ENCODE data around the gene WDR45. TPM values are rescaled to one million over a fixed set of nuclear protein-coding genes. Genes with fewer than 3 reads are reported as not detected.

WDR45 gene
- total and polyA plus RNA-seq, 2 of the 4 experiments (the other 2 are of a cell fraction) = 40.7 to 67.4 TPM

- in situ Hi-C loops (cut with MboI; ENCODE audit: low sequenced_read_pairs) = loop anchor here (25.0 kb wide), 1 partner anchor 110 kb away; the partner anchor contains the start of genes KCND1 and OTUD5
- no peak overlapping the region; the same call in 1 of the 2 replicates for H4K91ac ChIP-seq (ENCODE audit: insufficient read depth, low read depth, low read length)
- no peak overlapping the region for H3K56ac ChIP-seq (ENCODE audit: extremely low read depth, insufficient read depth, low read length)
- H2AK5ac ChIP-seq (ENCODE audit: low read depth, low read length) = 0 out of 2 replicates have a peak overlapping the region, but pooled peaks have one; percentile 53
- peak overlapping the region; percentile 98 for H2AK9ac ChIP-seq (replicated peaks; ENCODE audit: low read depth, low read length, poor library complexity)
- H3K79me1 ChIP-seq (ENCODE audit: low read depth in 1 of 2, low read length in 2 of 2) = peaks cover 0 to 27% of the 10 kb centered on the region in 2 experiments; a peak in 2 of 4 replicates
- no peaks in the 10 kb centered on the region for H3K4me1 ChIP-seq (ENCODE audit: control insufficient read depth, insufficient read depth, low read length)
- H3K4me2 ChIP-seq (ENCODE audit: low read depth, low read length) = peak overlapping the region; percentile 92
- TF ChIP-seq MXI1 (IDR thresholded peaks at IDR 0.05; ENCODE audit: borderline replicate concordance, low read depth, low read length) (peak; percentile 60; the same call in 1 of the 2 replicates), ELK1 (IDR thresholded peaks at IDR 0.05; ENCODE audit: borderline replicate concordance, low read depth, low read length) (no peak)
- dilution Hi-C loops (cut with HindIII; ENCODE audit: low sequenced_read_pairs, unreplicated experiment) = no loop called here
- no peak overlapping the region for H3K14ac ChIP-seq (replicated peaks; ENCODE audit: low read depth, low read length)
- no peak overlapping the region; the same call in 1 of the 2 replicates for H3K27ac ChIP-seq (ENCODE audit: insufficient read depth, low read length)
- peak; percentile 40 for ATAC-seq (ENCODE audit: low read depth)
- peak overlapping the region in 1 of 2 experiments; percentile 74; a peak in 1 of 4 replicates for H4K8ac ChIP-seq (ENCODE audit: low read depth in 2 of 2, low read length in 2 of 2)
- H2BK5ac ChIP-seq (ENCODE audit: low read depth, low read length, poor library complexity, severe bottlenecking) = no peak overlapping the region
- ChIA-PET POLR2A (ENCODE audit: unreplicated experiment) (no interaction called here), CTCF (no interaction called here)
- DNase-seq = peak; percentile 67
- no peak overlapping the region for H3K18ac ChIP-seq (ENCODE audit: low read depth, low read length)
- H3K27me3 ChIP-seq (ENCODE audit: control insufficient read depth, insufficient read depth, low read length) = no peaks in the 10 kb centered on the region
- BruUV-seq (replicated peaks) = no TSS peak
- H4K5ac ChIP-seq (ENCODE audit: low read depth, low read length) = no peak overlapping the region
- H3K4me3 ChIP-seq (ENCODE audit: insufficient read depth, low read depth, low read length) = peak overlapping the region; percentile 85
- peak overlapping the region; percentile 79 for H2AFZ ChIP-seq (replicated peaks; ENCODE audit: low read length, poor library complexity)
- no peaks in the 10 kb centered on the region for H3K9me3 ChIP-seq (ENCODE audit: control insufficient read depth, insufficient read depth, low read length)
- H3K4ac ChIP-seq (ENCODE audit: low read depth, low read length) = 0 out of 2 replicates have a peak overlapping the region, but pooled peaks have one; percentile 29
- peak overlapping the region; percentile 73 for H3K9ac ChIP-seq (ENCODE audit: low read depth, low read length)
- H2BK20ac ChIP-seq (ENCODE audit: low read depth, low read length) = no peak overlapping the region
- peak overlapping the region; percentile 31; the same call in 1 of the 2 replicates for H3K23ac ChIP-seq (ENCODE audit: low read depth, low read length)
- H2BK15ac ChIP-seq (ENCODE audit: low read depth, low read length) = no peak overlapping the region
- intact Hi-C loops (cut with micrococcal nuclease) = loop anchor here (10.0 kb wide), 1 partner anchor 93 kb away; the partner anchor contains the start of gene MAGIX
- WGBS, 2 experiments (ENCODE audit: extremely low coverage in 2 of 2, insufficient read length in 1 of 2) = 36% methylated on average over 38 of the region's 63 CpGs; no CpG with 5 or more reads in 1 of the 2 experiments
- H3K36me3 ChIP-seq (ENCODE audit: control insufficient read depth, insufficient read depth, low read length) = peaks cover 13% of the 10 kb centered on the region
- no peaks in the 10 kb centered on the region for H4K20me1 ChIP-seq (ENCODE audit: insufficient read depth, low read length)
- H2BK120ac ChIP-seq (ENCODE audit: low read depth, low read length) = no peak overlapping the region
- 0 out of 2 replicates have a peak, but pooled peaks cover 5% of the 10 kb centered on the region for H3K9me1 ChIP-seq (ENCODE audit: insufficient read depth, low read length)
Observed at GRCh38 chrX:49071877-49072711, 7.6 kb downstream of the WDR45 start.

All from IMR-90 (cell line).